ENCODE data around the gene BTBD9. TPM values are rescaled to one million over a fixed set of nuclear protein-coding genes. Genes with fewer than 3 reads are reported as not detected.

BTBD9 gene
- total and polyA plus RNA-seq, 10 donors, result 1.2 to 43.1 (median 27.8) TPM

DNA sequence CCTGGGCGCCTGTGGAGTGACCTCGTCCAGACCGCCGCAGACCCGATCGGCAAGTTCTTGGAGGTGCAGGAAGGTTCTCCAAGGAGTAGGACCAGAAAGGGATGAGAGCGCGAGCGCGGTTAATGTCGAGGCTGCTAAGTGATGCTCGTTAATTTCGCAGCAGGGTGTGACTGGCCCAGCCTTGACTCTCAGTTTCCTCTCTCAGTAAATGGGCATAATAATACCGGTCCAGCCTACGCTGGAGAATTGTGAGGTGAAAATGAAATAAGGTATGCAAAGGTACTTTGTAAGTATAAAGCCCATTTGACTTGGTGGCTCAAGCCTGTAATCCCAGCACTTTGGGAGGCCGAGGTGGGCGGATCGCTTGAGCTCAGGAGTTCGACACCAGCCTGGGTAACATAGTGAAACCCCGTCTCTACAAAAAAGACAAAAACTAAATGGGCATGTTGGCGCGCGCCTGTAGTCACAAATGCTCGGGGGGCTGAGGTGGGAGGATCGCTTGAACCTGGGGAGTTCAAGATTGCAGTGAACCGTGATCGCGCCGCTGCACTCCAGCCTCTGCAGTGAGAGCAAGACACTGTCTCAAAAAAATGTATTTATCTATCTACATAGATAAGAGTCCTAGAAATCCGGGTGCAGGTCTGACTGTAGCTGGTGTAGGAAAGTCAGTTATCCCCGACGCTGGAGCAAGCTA is 634 bp upstream of the BTBD9 start:
- intact Hi-C loops (cut with DNase I; ENCODE audit: low total_unique reads), result no loop called here
- DNase-seq, result peak; percentile 77
- TF ChIP-seq POLR2AphosphoS5 (IDR thresholded peaks at IDR 0.05) (no peak), POLR2A (IDR thresholded peaks at IDR 0.05) (no peak)
- TF ChIP-seq, protein P1, sequence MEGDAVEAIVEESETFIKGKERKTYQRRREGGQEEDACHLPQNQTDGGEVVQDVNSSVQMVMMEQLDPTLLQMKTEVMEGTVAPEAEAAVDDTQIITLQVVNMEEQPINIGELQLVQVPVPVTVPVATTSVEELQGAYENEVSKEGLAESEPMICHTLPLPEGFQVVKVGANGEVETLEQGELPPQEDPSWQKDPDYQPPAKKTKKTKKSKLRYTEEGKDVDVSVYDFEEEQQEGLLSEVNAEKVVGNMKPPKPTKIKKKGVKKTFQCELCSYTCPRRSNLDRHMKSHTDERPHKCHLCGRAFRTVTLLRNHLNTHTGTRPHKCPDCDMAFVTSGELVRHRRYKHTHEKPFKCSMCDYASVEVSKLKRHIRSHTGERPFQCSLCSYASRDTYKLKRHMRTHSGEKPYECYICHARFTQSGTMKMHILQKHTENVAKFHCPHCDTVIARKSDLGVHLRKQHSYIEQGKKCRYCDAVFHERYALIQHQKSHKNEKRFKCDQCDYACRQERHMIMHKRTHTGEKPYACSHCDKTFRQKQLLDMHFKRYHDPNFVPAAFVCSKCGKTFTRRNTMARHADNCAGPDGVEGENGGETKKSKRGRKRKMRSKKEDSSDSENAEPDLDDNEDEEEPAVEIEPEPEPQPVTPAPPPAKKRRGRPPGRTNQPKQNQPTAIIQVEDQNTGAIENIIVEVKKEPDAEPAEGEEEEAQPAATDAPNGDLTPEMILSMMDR (IDR thresholded peaks at IDR 0.05 in 8 of 11, conservative IDR thresholded peaks at IDR 0.05 in 3 of 11), result no peak
- H3K36me3 ChIP-seq, result no peaks in the 10 kb centered on the region
- H3K4me1 ChIP-seq, result peaks cover 10 to 46% (median 23%) of the 10 kb centered on the region in 6 donors
- H3K4me3 ChIP-seq, result peak overlapping the region; percentile 73 to 97 (median 93)
- 15 to 22% (median 17%) methylated on average over 32 of the region's 32 CpGs for WGBS, 5 donors
- no peaks in the 10 kb centered on the region for H3K27me3 ChIP-seq (replicated peaks in 1 of 7)
- no peaks in the 10 kb centered on the region for H3K9me3 ChIP-seq
- H3K27ac ChIP-seq, result peak overlapping the region; percentile 89 to 95 (median 94)

DNA sequence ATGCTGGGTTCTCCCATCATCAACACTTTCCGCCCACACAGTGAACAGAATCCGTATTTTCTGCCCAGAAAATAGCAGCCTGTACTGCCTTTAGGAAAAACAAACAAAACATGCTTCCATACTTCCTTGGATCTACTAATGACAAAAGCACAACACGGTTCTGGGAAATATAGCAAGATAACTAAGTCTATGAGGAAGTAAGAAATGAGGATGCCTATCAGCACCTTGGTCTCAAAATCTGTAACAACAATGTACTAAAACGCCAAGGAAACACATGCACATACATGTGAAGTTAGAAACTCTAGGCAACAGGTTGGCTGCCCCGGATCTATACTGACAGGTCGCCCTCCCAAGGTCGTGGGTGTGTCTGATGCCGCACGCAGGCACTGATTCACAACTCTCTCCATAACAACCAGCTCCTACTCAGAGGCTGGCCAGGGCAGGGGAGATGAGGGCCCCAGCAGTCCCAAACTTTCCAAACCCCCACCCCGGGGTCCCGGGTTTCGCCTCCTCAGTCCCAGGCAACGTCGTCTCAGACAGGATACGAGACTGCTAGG is 710 bp downstream of the BTBD9 start:
- peaks cover 10 to 58% (median 28%) of the 10 kb centered on the region in 6 donors for H3K4me1 ChIP-seq
- no peak for TF ChIP-seq POLR2A (IDR thresholded peaks at IDR 0.05)
- no peak for TF ChIP-seq POLR2AphosphoS5 (IDR thresholded peaks at IDR 0.05)
- TF ChIP-seq, protein P1 (IDR thresholded peaks at IDR 0.05 in 8 of 11, conservative IDR thresholded peaks at IDR 0.05 in 3 of 11), result no peak
- H3K27me3 ChIP-seq (replicated peaks in 1 of 7), result no peaks in the 10 kb centered on the region
- DNase-seq, result no peak
- intact Hi-C loops (cut with DNase I; ENCODE audit: low total_unique reads), result no loop called here
- 6 to 9% (median 7%) methylated on average over 12 to 15 of the region's 15 CpGs for WGBS, 5 donors
- no peaks in the 10 kb centered on the region for H3K9me3 ChIP-seq
- H3K27ac ChIP-seq, result peak overlapping the region; percentile 89 to 95 (median 94)
- peak overlapping the region; percentile 73 to 97 (median 93) for H3K4me3 ChIP-seq
- H3K36me3 ChIP-seq, result no peaks in the 10 kb centered on the region

DNA sequence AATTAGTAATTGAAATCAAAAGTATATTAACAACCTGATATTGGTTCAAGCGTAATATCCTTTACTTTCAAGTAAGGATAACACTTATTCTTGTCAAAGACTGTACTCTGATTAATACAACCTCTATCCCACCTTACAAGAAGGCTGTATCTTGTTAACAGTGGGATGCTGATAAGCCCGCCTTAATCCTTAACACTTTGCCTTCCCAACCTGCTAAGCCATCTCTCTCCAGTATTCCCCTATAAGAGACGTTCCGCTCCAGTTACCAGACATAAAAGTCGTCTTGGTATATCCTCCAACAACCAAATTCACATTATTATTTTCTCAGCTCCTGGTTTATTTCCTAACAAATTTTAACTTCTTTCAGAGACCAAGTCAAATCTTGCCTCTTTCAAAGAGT is 2.0 kb downstream of the BTBD9 start:
- Histone ChIP-seq H3K27ac (peak overlapping the region in 1 of 8 donors; percentile 95), H3K9me3 (no peaks in the 10 kb centered on the region), H3K27me3 (replicated peaks in 1 of 7) (no peaks in the 10 kb centered on the region), H3K4me1 (peaks cover 10 to 65% (median 29%) of the 10 kb centered on the region in 6 donors), H3K36me3 (no peaks in the 10 kb centered on the region), H3K4me3 (no peak overlapping the region)
- TF ChIP-seq, protein P1 (IDR thresholded peaks at IDR 0.05 in 8 of 11, conservative IDR thresholded peaks at IDR 0.05 in 3 of 11), result no peak
- TF ChIP-seq POLR2AphosphoS5 (IDR thresholded peaks at IDR 0.05) (no peak), POLR2A (IDR thresholded peaks at IDR 0.05) (no peak)
- intact Hi-C loops (cut with DNase I; ENCODE audit: low total_unique reads), result no loop called here
- WGBS, 5 donors, result 93 to 95% (median 93%) methylated on average over 5 of the region's 5 CpGs
- no peak for DNase-seq

DNA sequence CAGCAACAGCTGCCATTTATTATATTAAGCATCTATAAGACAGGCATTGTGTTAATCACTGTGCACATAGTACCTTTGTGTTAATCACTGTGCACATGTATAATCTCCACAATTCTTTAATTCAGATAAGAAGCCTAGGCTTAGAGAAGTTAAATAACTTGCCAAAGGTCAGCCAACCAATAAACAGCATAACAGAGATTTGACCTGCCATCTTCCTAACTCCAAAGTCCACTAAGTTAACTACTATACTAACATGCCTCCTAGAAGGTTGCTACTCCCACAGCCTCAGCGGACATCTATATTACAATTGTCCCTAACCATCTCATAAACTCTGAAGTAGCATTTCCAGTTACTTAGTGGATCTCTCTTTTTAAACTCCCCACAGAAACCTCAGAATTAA is 3.7 kb downstream of the BTBD9 start:
- no peak overlapping the region for H3K27ac ChIP-seq
- peaks cover 6 to 59% (median 25%) of the 10 kb centered on the region in 6 donors for H3K4me1 ChIP-seq
- intact Hi-C loops (cut with DNase I; ENCODE audit: low total_unique reads), result no loop called here
- no peaks in the 10 kb centered on the region for H3K36me3 ChIP-seq
- 49 to 95% (median 93%) methylated on average over 1 of the region's 1 CpG for WGBS, 5 donors
- H3K4me3 ChIP-seq, result no peak overlapping the region
- H3K27me3 ChIP-seq (replicated peaks in 1 of 7), result no peaks in the 10 kb centered on the region
- DNase-seq, result no peak
- peaks cover 0 to 6% (median 0%) of the 10 kb centered on the region in 8 donors for H3K9me3 ChIP-seq
- TF ChIP-seq POLR2A (IDR thresholded peaks at IDR 0.05), result no peak
- TF ChIP-seq, protein P1 (IDR thresholded peaks at IDR 0.05 in 8 of 11, conservative IDR thresholded peaks at IDR 0.05 in 3 of 11), result no peak
- no peak for TF ChIP-seq POLR2AphosphoS5 (IDR thresholded peaks at IDR 0.05)
